ENCODE results near the gene DACH2. TPM values are rescaled to one million over a fixed set of nuclear protein-coding genes. Genes with fewer than 3 reads are reported as not detected.

The DACH2 gene
- 0.13 and 0.27 TPM in 2 replicates for total RNA-seq

DNA sequence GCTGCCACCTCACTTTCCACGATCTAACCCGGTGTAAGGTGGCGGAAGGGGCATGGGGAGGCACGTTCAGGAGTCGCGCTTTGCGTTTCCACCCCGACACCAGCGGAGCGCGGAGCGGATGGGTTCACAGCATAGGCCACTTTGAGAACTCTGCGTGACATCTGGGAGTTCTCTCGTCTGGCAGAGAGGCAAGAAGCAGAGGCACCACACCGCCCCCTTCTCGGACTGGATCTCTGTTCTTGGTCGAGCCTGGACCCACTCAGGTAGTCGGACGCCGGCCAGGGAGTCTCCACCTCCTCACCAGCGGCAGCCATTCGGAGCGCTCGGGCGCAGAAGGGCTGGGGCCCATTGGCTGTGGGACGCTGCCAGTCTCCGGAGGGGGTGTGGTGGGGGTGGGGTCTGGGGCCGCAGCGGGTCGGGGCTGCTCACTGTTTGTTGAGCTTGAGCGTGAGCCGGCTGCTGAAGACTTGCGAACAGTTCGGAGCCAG lies at the start of gene DACH2:
TSS of gene DACH2 (plus strand) at position 428 of the 488 bp plus-strand sequence.
- DNase-seq (ENCODE audit: low read depth) = peak; percentile 7
- TF ChIP-seq CTCF (IDR thresholded peaks at IDR 0.05; ENCODE audit: insufficient read depth, low read length, poor library complexity, severe bottlenecking) = no peak
- peaks cover 12% of the 10 kb centered on the region for H3K27me3 ChIP-seq (ENCODE audit: control insufficient read depth, insufficient read depth, low read length)

DNA sequence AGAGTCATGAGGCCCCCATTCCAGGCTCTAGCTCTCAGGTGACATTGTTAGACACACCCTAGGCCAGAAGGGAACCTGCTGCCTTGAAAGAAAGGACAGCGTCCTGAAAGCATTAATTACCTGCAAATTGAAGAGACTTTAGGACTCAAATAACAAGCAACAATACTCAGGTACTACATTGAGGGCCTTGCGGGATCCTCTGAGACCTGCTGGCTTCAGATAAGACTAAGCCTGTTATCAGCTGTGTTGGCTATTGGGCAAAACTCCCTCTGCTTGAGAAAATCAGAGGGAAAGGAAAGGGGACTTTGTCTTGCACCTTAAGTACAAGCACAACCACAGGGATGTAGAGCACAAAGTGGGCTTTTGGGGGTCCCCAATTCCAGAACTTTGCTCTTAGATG lies 45.9 kb upstream of the DACH2 start:
- H3K27me3 ChIP-seq (ENCODE audit: control insufficient read depth, insufficient read depth, low read length) = no peaks in the 10 kb centered on the region
- no peak for DNase-seq (ENCODE audit: low read depth)
- TF ChIP-seq CTCF (IDR thresholded peaks at IDR 0.05; ENCODE audit: insufficient read depth, low read length, poor library complexity, severe bottlenecking) = no peak
- H3K4me3 ChIP-seq (ENCODE audit: low read depth, low read length) = no peak overlapping the region
- H3K36me3 ChIP-seq (ENCODE audit: control insufficient read depth, insufficient read depth, low read length) = no peaks in the 10 kb centered on the region

More for the DNA sequence above, at the start of gene DACH2:
- Histone ChIP-seq H3K4me3 (ENCODE audit: low read depth, low read length) (peak within 1 kb of the TSS; percentile 39), H3K36me3 (ENCODE audit: control insufficient read depth, insufficient read depth, low read length) (no peaks in the 10 kb centered on the region)

DNA sequence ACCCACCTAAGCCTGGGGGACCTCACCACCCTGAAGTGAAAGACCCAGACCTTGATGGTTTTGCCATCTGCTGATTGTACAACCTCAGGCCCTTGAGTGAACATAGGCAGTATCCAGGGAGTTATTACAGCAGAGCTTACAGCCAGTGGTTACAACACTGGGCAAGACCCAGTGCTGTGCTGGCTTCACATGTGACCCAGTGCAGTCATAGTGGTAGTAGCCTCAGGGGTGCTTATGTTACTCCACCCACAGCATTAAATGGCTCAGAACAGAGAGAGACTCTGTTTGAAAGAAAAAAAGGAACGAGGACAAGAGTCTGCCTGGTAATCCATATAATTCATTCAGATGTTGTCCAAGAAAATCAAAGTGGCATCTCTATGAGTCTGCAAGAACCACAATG lies 45.2 kb upstream of the DACH2 start:
- DNase-seq (ENCODE audit: low read depth) = no peak
- Histone ChIP-seq H3K27me3 (ENCODE audit: control insufficient read depth, insufficient read depth, low read length) (no peaks in the 10 kb centered on the region), H3K4me3 (ENCODE audit: low read depth, low read length) (no peak overlapping the region), H3K36me3 (ENCODE audit: control insufficient read depth, insufficient read depth, low read length) (no peaks in the 10 kb centered on the region)
- no peak for TF ChIP-seq CTCF (IDR thresholded peaks at IDR 0.05; ENCODE audit: insufficient read depth, low read length, poor library complexity, severe bottlenecking)

DNA sequence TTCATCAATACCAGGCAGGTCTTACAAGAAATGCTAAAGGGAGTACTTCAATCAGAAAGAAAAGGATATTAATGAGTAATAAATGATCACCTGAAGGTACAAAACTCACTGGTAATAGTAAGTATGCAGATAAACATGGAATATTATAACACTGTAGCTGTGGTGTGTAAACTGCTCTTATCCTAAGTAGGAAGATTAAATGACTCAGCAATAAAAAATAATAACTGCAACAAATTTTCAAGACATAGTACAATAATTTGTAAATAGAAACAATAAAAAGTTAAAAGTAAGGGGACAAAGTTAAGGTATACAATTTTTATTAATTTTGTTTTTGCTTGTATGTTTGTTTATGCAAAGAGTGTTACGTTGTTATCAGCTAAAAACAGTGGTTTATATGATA lies 43.7 kb upstream of the DACH2 start:
- Histone ChIP-seq H3K36me3 (ENCODE audit: control insufficient read depth, insufficient read depth, low read length) (no peaks in the 10 kb centered on the region), H3K4me3 (ENCODE audit: low read depth, low read length) (no peak overlapping the region), H3K27me3 (ENCODE audit: control insufficient read depth, insufficient read depth, low read length) (no peaks in the 10 kb centered on the region)
- TF ChIP-seq CTCF (IDR thresholded peaks at IDR 0.05; ENCODE audit: insufficient read depth, low read length, poor library complexity, severe bottlenecking) = no peak
- no peak for DNase-seq (ENCODE audit: low read depth)

GRCh38 chrX:86121916-86122315 lies 26.3 kb upstream of the DACH2 start:
- TF ChIP-seq CTCF (IDR thresholded peaks at IDR 0.05; ENCODE audit: insufficient read depth, low read length, poor library complexity, severe bottlenecking) = no peak
- DNase-seq (ENCODE audit: low read depth) = no peak
- H3K27me3 ChIP-seq (ENCODE audit: control insufficient read depth, insufficient read depth, low read length) = no peaks in the 10 kb centered on the region
- no peak overlapping the region for H3K4me3 ChIP-seq (ENCODE audit: low read depth, low read length)
- H3K36me3 ChIP-seq (ENCODE audit: control insufficient read depth, insufficient read depth, low read length) = no peaks in the 10 kb centered on the region

DNA sequence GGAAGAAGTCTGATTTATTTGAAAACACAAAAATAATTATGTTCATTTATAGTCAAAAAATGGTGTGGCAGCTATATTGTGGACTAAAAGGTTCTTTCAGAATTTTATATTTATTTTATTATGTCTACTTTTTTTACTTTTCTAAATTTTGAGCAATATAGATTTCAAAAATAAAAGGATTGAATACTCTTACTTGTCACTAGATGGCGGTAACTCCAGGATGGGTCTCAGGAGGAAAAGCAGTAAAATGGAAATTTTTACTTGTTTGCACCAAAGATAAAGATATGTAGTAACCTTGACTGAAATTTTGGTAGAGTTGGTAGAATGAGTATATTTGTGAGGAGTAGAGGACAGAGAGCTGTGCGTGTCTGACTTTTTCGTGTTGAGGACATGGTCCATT lies 14.5 kb upstream of the DACH2 start:
- H3K36me3 ChIP-seq (ENCODE audit: control insufficient read depth, insufficient read depth, low read length) = no peaks in the 10 kb centered on the region
- no peak for DNase-seq (ENCODE audit: low read depth)
- H3K27me3 ChIP-seq (ENCODE audit: control insufficient read depth, insufficient read depth, low read length) = no peaks in the 10 kb centered on the region
- TF ChIP-seq CTCF (IDR thresholded peaks at IDR 0.05; ENCODE audit: insufficient read depth, low read length, poor library complexity, severe bottlenecking) = peak; percentile 60
- H3K4me3 ChIP-seq (ENCODE audit: low read depth, low read length) = no peak overlapping the region
